ENCODE measurements around the gene VPS8. TPM values are rescaled to one million over a fixed set of nuclear protein-coding genes. Genes with fewer than 3 reads are reported as not detected.

The VPS8 gene
- total RNA-seq, 1 donor from 2014 or later = 62.9 TPM

DNA sequence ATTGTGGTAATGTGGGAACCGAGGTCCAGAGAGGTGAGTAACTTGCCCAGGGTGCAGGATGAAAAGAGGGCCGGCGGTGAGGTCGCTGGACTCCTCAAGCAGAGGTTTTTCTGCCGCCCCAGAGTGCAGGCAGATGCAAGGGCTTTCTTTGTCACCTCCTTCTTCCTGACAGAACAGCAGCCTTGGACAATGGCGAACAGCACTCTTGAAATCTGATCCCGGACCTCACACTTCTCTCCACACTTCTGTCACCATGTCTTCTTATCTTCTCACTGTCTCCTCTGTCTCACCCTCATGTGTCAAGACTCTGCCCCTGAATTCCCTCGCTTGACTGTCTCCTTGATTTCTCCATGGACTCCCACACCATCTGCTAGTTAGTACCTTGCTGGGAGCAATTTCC, 15.4 kb upstream of the VPS8 start:
- H3K4me3 ChIP-seq = no peak overlapping the region
- H3K4me1 ChIP-seq = no peaks in the 10 kb centered on the region
- no peak for TF ChIP-seq CTCF (IDR thresholded peaks at IDR 0.05)
- no peak overlapping the region for H3K27ac ChIP-seq
- DNase-seq = no peak
- intact Hi-C loops (cut with DNase I) = no loop called here
- H3K36me3 ChIP-seq = no peaks in the 10 kb centered on the region
- no peaks in the 10 kb centered on the region for H3K9me3 ChIP-seq
- ATAC-seq = no peak
- no peaks in the 10 kb centered on the region for H3K27me3 ChIP-seq

DNA sequence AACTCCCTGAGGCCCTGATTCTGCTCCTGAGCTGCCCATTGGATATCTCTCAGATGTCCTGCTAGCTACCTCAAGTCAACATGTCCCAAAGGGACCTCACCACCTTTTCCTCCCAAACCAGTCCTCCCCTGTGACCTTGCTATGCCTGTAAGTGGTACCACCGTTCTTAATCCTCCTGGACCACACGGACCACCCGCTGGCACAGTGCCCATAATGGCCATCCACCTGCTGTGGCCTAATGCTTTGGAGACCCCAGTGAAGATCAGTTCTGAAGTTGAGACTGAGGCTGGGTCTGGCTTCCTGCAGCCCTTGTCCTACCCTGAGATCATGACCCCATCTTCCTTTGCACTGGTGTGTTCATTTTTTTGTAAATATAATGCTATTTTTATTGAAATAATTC, 15.0 kb upstream of the VPS8 start:
- no peaks in the 10 kb centered on the region for H3K9me3 ChIP-seq
- H3K27ac ChIP-seq = no peak overlapping the region
- no peaks in the 10 kb centered on the region for H3K27me3 ChIP-seq
- no peaks in the 10 kb centered on the region for H3K4me1 ChIP-seq
- ATAC-seq (no peak), DNase-seq (no peak)
- H3K4me3 ChIP-seq = no peak overlapping the region
- TF ChIP-seq CTCF (IDR thresholded peaks at IDR 0.05) = no peak
- H3K36me3 ChIP-seq = no peaks in the 10 kb centered on the region
- intact Hi-C loops (cut with DNase I) = no loop called here

DNA sequence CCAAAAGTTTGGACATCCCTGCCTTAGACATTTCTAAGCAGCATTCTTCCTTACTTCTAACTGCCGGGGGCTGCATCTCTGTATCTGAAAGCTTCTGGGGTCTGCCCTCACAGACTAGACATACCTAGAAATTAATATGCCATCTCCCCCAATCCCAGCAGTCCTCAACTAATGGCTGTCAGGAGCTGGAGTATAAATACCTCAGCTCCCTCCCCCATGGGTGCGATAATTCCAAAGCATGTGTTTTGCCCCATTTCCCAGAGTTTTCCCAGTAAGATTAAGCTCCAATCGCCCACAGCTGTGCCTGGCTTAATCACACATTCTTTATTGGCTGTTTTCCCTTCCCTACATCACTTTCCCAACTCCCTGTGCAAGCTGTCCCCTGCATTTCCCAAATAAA, 13.8 kb upstream of the VPS8 start:
- Histone ChIP-seq H3K4me1 (no peaks in the 10 kb centered on the region), H3K9me3 (no peaks in the 10 kb centered on the region), H3K27ac (no peak overlapping the region), H3K36me3 (no peaks in the 10 kb centered on the region), H3K4me3 (no peak overlapping the region), H3K27me3 (no peaks in the 10 kb centered on the region)
- no peak for DNase-seq
- no peak for ATAC-seq
- TF ChIP-seq CTCF (IDR thresholded peaks at IDR 0.05) = no peak
- intact Hi-C loops (cut with DNase I) = no loop called here

- Histone ChIP-seq H3K9me3 (no peaks in the 10 kb centered on the region), H3K27ac (no peak overlapping the region), H3K27me3 (no peaks in the 10 kb centered on the region), H3K4me3 (no peak overlapping the region), H3K4me1 (peaks cover 12% of the 10 kb centered on the region), H3K36me3 (no peaks in the 10 kb centered on the region)
- no peak for TF ChIP-seq CTCF (IDR thresholded peaks at IDR 0.05)
- ATAC-seq = no peak
- DNase-seq = no peak
- intact Hi-C loops (cut with DNase I) = no loop called here
Measured at GRCh38 chr3:184800349-184800930, 11.5 kb upstream of the VPS8 start.

DNA sequence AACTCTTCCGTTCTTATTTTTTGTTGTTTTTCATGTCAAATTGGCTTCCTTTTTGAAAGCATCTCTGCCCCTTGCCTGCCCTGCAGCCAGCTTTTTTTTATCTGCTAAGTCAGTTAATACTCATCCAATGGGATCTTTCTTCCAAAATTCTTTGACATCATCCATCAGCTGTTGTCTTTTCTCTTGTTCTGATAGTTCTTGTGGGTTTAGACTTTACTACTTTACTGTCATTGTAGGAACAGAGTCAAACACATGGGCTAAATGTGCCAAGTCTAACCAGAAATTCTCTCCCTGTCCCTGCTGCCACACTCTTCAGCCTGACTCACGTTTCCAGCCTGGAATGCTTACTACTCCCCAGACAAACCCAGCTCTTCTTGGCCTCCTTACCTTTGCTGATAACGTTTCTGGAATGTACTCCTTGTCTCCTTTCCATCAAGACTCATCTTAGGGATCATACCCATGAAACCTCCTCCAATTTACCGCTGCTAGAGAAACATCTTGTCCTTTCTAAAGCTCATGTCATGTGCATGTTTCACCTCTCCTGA, 10.7 kb upstream of the VPS8 start:
- Histone ChIP-seq H3K27ac (no peak overlapping the region), H3K36me3 (no peaks in the 10 kb centered on the region), H3K4me3 (no peak overlapping the region), H3K9me3 (no peaks in the 10 kb centered on the region), H3K27me3 (no peaks in the 10 kb centered on the region), H3K4me1 (peaks cover 20% of the 10 kb centered on the region)
- intact Hi-C loops (cut with DNase I) = no loop called here
- ATAC-seq (no peak), DNase-seq (no peak)
- TF ChIP-seq CTCF (IDR thresholded peaks at IDR 0.05) = no peak

- intact Hi-C loops (cut with DNase I) = no loop called here
- TF ChIP-seq CTCF (IDR thresholded peaks at IDR 0.05) = no peak
- Histone ChIP-seq H3K4me3 (no peak overlapping the region), H3K36me3 (no peaks in the 10 kb centered on the region), H3K27ac (no peak overlapping the region), H3K9me3 (no peaks in the 10 kb centered on the region), H3K4me1 (peaks cover 21% of the 10 kb centered on the region), H3K27me3 (no peaks in the 10 kb centered on the region)
- ATAC-seq (no peak), DNase-seq (no peak)
Measured at GRCh38 chr3:184802150-184802549, 9.8 kb upstream of the VPS8 start.

All from upper lobe of right lung (tissue), 1 donor.